ENCODE measurements around the gene STUB1.

The STUB1 gene

GRCh38 chr16:679814-680624 lies at the start of gene STUB1:
STUB1 (plus strand) TSS chr16:680410; CDS start chr16:680526, 116 bp downstream.
- DNase-seq (ENCODE audit: low read depth), result peak; percentile 90

GRCh38 chr16:630815-631405 lies 49.3 kb upstream of the STUB1 start, which contains the start of gene WFIKKN1:
WFIKKN1 (plus strand) TSS chr16:630985; CDS start chr16:631254, 269 bp downstream.
- DNase-seq (ENCODE audit: low read depth), result no peak

GRCh38 chr16:631808-632358 lies 48.3 kb upstream of the STUB1 start:
- DNase-seq (ENCODE audit: low read depth), result no peak

- no peak for DNase-seq (ENCODE audit: low read depth)
Observed at GRCh38 chr16:632486-633335, 47.5 kb upstream of the STUB1 start.

GRCh38 chr16:633336-634050 lies 46.7 kb upstream of the STUB1 start:
- DNase-seq (ENCODE audit: low read depth), result no peak

GRCh38 chr16:634051-634670 lies 46.0 kb upstream of the STUB1 start:
- DNase-seq (ENCODE audit: low read depth), result no peak

- DNase-seq (ENCODE audit: low read depth), result no peak
Observed at GRCh38 chr16:634996-635395, 45.2 kb upstream of the STUB1 start.

- no peak for DNase-seq (ENCODE audit: low read depth)
Observed at GRCh38 chr16:635573-636205, 44.5 kb upstream of the STUB1 start.

GRCh38 chr16:636206-637080 lies 43.8 kb upstream of the STUB1 start, which contains the start of gene METTL26:
METTL26 (minus strand) TSS chr16:636305; CDS start chr16:636290, 15 bp downstream.
- peak; percentile 90 for DNase-seq (ENCODE audit: low read depth)

GRCh38 chr16:637081-638018 lies 42.9 kb upstream of the STUB1 start:
- DNase-seq (ENCODE audit: low read depth), result peak; percentile 79

GRCh38 chr16:638034-638543 lies 42.1 kb upstream of the STUB1 start:
- DNase-seq (ENCODE audit: low read depth), result no peak

GRCh38 chr16:638836-639235 lies 41.4 kb upstream of the STUB1 start:
- DNase-seq (ENCODE audit: low read depth), result no peak

GRCh38 chr16:640614-641013 lies 39.6 kb upstream of the STUB1 start:
- no peak for DNase-seq (ENCODE audit: low read depth)

- peak; percentile 79 for DNase-seq (ENCODE audit: low read depth)
Observed at GRCh38 chr16:641326-642188, 38.7 kb upstream of the STUB1 start, which contains the start of gene MCRIP2. MCRIP2 (plus strand) TSS chr16:641828; CDS start chr16:641992, 164 bp downstream.

GRCh38 chr16:642189-643049 lies 37.8 kb upstream of the STUB1 start:
- DNase-seq (ENCODE audit: low read depth), result peak; percentile 46

- DNase-seq (ENCODE audit: low read depth), result no peak
Observed at GRCh38 chr16:643050-643368, 37.2 kb upstream of the STUB1 start.
